Erythroblast (primary cell): ENCODE measurements around the gene KRTAP9-6.

ENCODE experiments used
- GATA1 ChIP-seq: IDR thresholded peaks from 2 replicates; pipeline ENCODE4 v1.6.1; 2011; ENCODE audit warnings: low read depth, mild to moderate bottlenecking, control low read depth, low read length, moderate library complexity
- POLR2A ChIP-seq: IDR thresholded peaks from 2 replicates; pipeline ENCODE4 v1.6.1; 2011; ENCODE audit warnings: mild to moderate bottlenecking, low read length

- TF ChIP-seq POLR2A (no peak), GATA1 (no peak)
These were observed 6.7 kb downstream of the KRTAP9-6 start for GRCh38 chr17:41271858-41272257.
